SK-MEL-5 (cell line): ENCODE results near the gene PRDM10. TPM values are rescaled to one million over a fixed set of nuclear protein-coding genes. Genes with fewer than 3 reads are reported as not detected.
A peak's percentile ranks its signal among the peaks of the same experiment; 100 is the strongest.
"Not testable (repeated sequence)": the region's sequence is repeated elsewhere in the genome, so short reads cannot be mapped to it uniquely, and the experiment has no call there.

Source experiments
- DNase-seq: peaks from one replicate; pipeline ENCODE4 v3.0.0-alpha.2; 2016; ENCODE audit warnings: low read depth, low spot score
- in situ Hi-C: cut with HindIII; loops from 2 replicates; pipeline ENCODE4 v1.10.0; 2016; ENCODE audit warnings: low sequenced_read_pairs, high pct_unique_total_duplicates, low pct_unique_long_range_greater_than_20kb
- total RNA-seq: library from RNA; depleted of rRNA; stranded (reverse); fragments of >200 nt; shearing (Covaris generic); gene quantifications from 2 replicates; pipeline ENCODE4 v1.2.3, GENCODE V29; 2014

PRDM10 gene
- total RNA-seq, 1 experiment from 2014 or later = 3.6 TPM

- peak; percentile 60 for DNase-seq
- in situ Hi-C loops = no loop called here
Observed at GRCh38 chr11:129992161-129992944, 10.3 kb downstream of the PRDM10 start.

GRCh38 chr11:129989149-129989813 is 13.4 kb downstream of the PRDM10 start:
- DNase-seq = no peak
- in situ Hi-C loops = no loop called here

- DNase-seq = no peak
- in situ Hi-C loops = no loop called here
Observed at GRCh38 chr11:129987950-129988349, 14.7 kb downstream of the PRDM10 start.

- no peak for DNase-seq
- in situ Hi-C loops = no loop called here
Observed at GRCh38 chr11:129985823-129986222, 16.8 kb downstream of the PRDM10 start.

- in situ Hi-C loops = no loop called here
- DNase-seq = no peak
Observed at GRCh38 chr11:129980086-129980485, 22.5 kb downstream of the PRDM10 start.

- in situ Hi-C loops = no loop called here
- DNase-seq = no peak
Observed at GRCh38 chr11:129979046-129979605, 23.5 kb downstream of the PRDM10 start.

- no peak for DNase-seq
- in situ Hi-C loops = no loop called here
Observed at GRCh38 chr11:129978447-129978846, 24.2 kb downstream of the PRDM10 start.

- DNase-seq = peak; percentile 32
- in situ Hi-C loops = no loop called here
Observed at GRCh38 chr11:129976328-129976727, 26.3 kb downstream of the PRDM10 start.

GRCh38 chr11:129975543-129975942 is 27.1 kb downstream of the PRDM10 start:
- in situ Hi-C loops = no loop called here
- DNase-seq = no peak

- in situ Hi-C loops = no loop called here
Observed at GRCh38 chr11:129974672-129975071, 28.0 kb downstream of the PRDM10 start.

GRCh38 chr11:129974237-129974636 is 28.4 kb downstream of the PRDM10 start:
- DNase-seq = no peak
- in situ Hi-C loops = no loop called here

More at GRCh38 chr11:129974672-129975071, 28.0 kb downstream of the PRDM10 start:
- DNase-seq = no peak

- no peak for DNase-seq
- in situ Hi-C loops = no loop called here
Observed at GRCh38 chr11:129973809-129974208, 28.8 kb downstream of the PRDM10 start.

- DNase-seq = no peak
- in situ Hi-C loops = no loop called here
Observed at GRCh38 chr11:129973068-129973467, 29.6 kb downstream of the PRDM10 start.

- no peak for DNase-seq
- in situ Hi-C loops = no loop called here
Observed at GRCh38 chr11:129972611-129973010, 30.0 kb downstream of the PRDM10 start.

GRCh38 chr11:129971856-129972255 is 30.8 kb downstream of the PRDM10 start:
- in situ Hi-C loops = not testable (repeated sequence)

GRCh38 chr11:129969920-129970319 is 32.7 kb downstream of the PRDM10 start:
- no peak for DNase-seq
- in situ Hi-C loops = no loop called here

More at GRCh38 chr11:129971856-129972255, 30.8 kb downstream of the PRDM10 start:
- DNase-seq = not testable (repeated sequence)

- in situ Hi-C loops = no loop called here
Observed at GRCh38 chr11:129968591-129969419, 33.8 kb downstream of the PRDM10 start.

GRCh38 chr11:129967996-129968395 is 34.6 kb downstream of the PRDM10 start:
- in situ Hi-C loops = no loop called here
- DNase-seq = no peak

More at GRCh38 chr11:129968591-129969419, 33.8 kb downstream of the PRDM10 start:
- no peak for DNase-seq
